ENCODE results near the gene GRHPR.

- TF ChIP-seq AR (CRISPR knock-in tag; IDR thresholded peaks at IDR 0.05) = no peak
- TF ChIP-seq CBFB (CRISPR knock-in tag; IDR thresholded peaks at IDR 0.05; ENCODE audit: low read depth) = no peak
- no peak for TF ChIP-seq MAX (CRISPR knock-in tag; IDR thresholded peaks at IDR 0.05)
These were observed 39.5 kb upstream of the GRHPR start for GRCh38 chr9:37382982-37383357.

Data from WTC11 (cell line).